IMR-90 (cell line): Measurements from ENCODE around the gene SNX15. TPM values are rescaled to one million over a fixed set of nuclear protein-coding genes. Genes with fewer than 3 reads are reported as not detected.

Experiments used
- ATAC-seq: fragments of 200-7000 bp; cut with Tn5 transposase; 2 replicates; pipeline ENCODE4 v1.9.1; 2020; ENCODE audit warnings: low read depth, mild to moderate bottlenecking, moderate library complexity
- BruUV-seq: library from RNA; stranded (reverse); fragments of 400-500 nt; replicated peaks from 2 replicates; lab custom pipeline; 2021; lab: Mats Ljungman, UMichigan
- CTCF ChIA-PET: fragments of 300-600 bp; formaldehyde crosslinking; extraction: SDS; loops from one replicate; lab custom pipeline; 2021; ENCODE audit warnings: antibody characterized with exemption; lab: Yijun Ruan, JAX
- POLR2A ChIA-PET: fragments of 300-600 bp; sonication (Branson Sonifier 250); formaldehyde crosslinking; loops from one replicate; lab custom pipeline; 2022; ENCODE audit warnings: antibody characterized with exemption; ENCODE audit not compliant: unreplicated experiment; lab: Charles Lee
- DNase-seq: peaks from one replicate; pipeline ENCODE4 v3.0.0; 2013
- H2AFZ ChIP-seq: replicated peaks from 2 replicates; pipeline ENCODE3; 2013; ENCODE audit warnings: low read length, mild to moderate bottlenecking; ENCODE audit not compliant: poor library complexity
- H2AK5ac ChIP-seq: 2 replicates; pipeline ENCODE4 v1.6.1; 2013; ENCODE audit warnings: low read depth, low read length, inconsistent platforms
- H2AK9ac ChIP-seq: replicated peaks from 2 replicates; pipeline ENCODE3; 2013; ENCODE audit warnings: mild to moderate bottlenecking, low read depth, low read length, moderate library complexity; ENCODE audit not compliant: poor library complexity
- H2BK120ac ChIP-seq: 2 replicates; pipeline ENCODE4 v1.6.1; 2013; ENCODE audit warnings: low read depth, low read length, inconsistent platforms
- H2BK15ac ChIP-seq: 3 replicates; pipeline ENCODE4 v1.6.1; 2013; ENCODE audit warnings: low read depth, low read length, inconsistent platforms
- H2BK20ac ChIP-seq: 2 replicates; pipeline ENCODE4 v1.6.1; 2013; ENCODE audit warnings: low read depth, mild to moderate bottlenecking, inconsistent platforms, low read length, moderate library complexity
- H2BK5ac ChIP-seq: 2 replicates; pipeline ENCODE4 v1.6.1; 2013; ENCODE audit warnings: mild to moderate bottlenecking, low read depth, low read length, inconsistent platforms; ENCODE audit not compliant: poor library complexity, severe bottlenecking
- H3K14ac ChIP-seq: replicated peaks from 2 replicates; pipeline ENCODE4 v1.6.1; 2013; ENCODE audit warnings: low read depth, low read length, inconsistent platforms
- H3K18ac ChIP-seq: 2 replicates; pipeline ENCODE4 v1.6.1; 2013; ENCODE audit warnings: low read depth, low read length, control low read depth
- H3K23ac ChIP-seq: 2 replicates; pipeline ENCODE4 v1.6.1; 2013; ENCODE audit warnings: low read depth, low read length, inconsistent platforms
- H3K27ac ChIP-seq: 2 replicates; pipeline ENCODE4 v1.5.1; 2013; ENCODE audit warnings: mild to moderate bottlenecking, control low read depth, low read length; ENCODE audit not compliant: insufficient read depth
- H3K27me3 ChIP-seq: 2 replicates; pipeline ENCODE4 v1.6.1; 2013; ENCODE audit warnings: low read length; ENCODE audit not compliant: control insufficient read depth, insufficient read depth
- H3K36me3 ChIP-seq: 2 replicates; pipeline ENCODE4 v1.6.1; 2013; ENCODE audit warnings: low read length, mixed read lengths; ENCODE audit not compliant: control insufficient read depth, insufficient read depth
- H3K4ac ChIP-seq: 2 replicates; pipeline ENCODE4 v1.6.1; 2013; ENCODE audit warnings: low read depth, low read length, inconsistent platforms
- H3K4me1 ChIP-seq: 2 replicates; pipeline ENCODE4 v1.6.1; 2013; ENCODE audit warnings: low read length, mixed read lengths; ENCODE audit not compliant: control insufficient read depth, insufficient read depth
- H3K4me2 ChIP-seq: 2 replicates; pipeline ENCODE4 v1.6.1; 2013; ENCODE audit warnings: low read depth, mild to moderate bottlenecking, control low read depth, low read length, moderate library complexity
- H3K4me3 ChIP-seq: 2 replicates; pipeline ENCODE4 v1.5.1; 2013; ENCODE audit warnings: low read depth, mild to moderate bottlenecking, control low read depth, low read length, moderate library complexity; ENCODE audit not compliant: insufficient read depth
- H3K56ac ChIP-seq: 2 replicates; pipeline ENCODE4 v1.6.1; 2013; ENCODE audit warnings: low read length, inconsistent platforms; ENCODE audit not compliant: insufficient read depth; ENCODE audit errors: extremely low read depth
- H3K79me1 ChIP-seq, 2 experiments: 2 replicates each; pipeline ENCODE4 v1.6.1; 2013; ENCODE audit warnings: low read length in 2 of 2, inconsistent platforms in 1 of 2, low read depth in 1 of 2
- H3K9ac ChIP-seq: 2 replicates; pipeline ENCODE4 v1.6.1; 2013; ENCODE audit warnings: low read depth, low read length, control low read depth
- H3K9me1 ChIP-seq: 2 replicates; pipeline ENCODE4 v1.6.1; 2013; ENCODE audit warnings: low read length, inconsistent platforms; ENCODE audit not compliant: insufficient read depth
- H3K9me3 ChIP-seq: 2 replicates; pipeline ENCODE4 v1.6.1; 2013; ENCODE audit warnings: low read length; ENCODE audit not compliant: control insufficient read depth, insufficient read depth
- H4K20me1 ChIP-seq: 2 replicates; pipeline ENCODE4 v1.6.1; 2013; ENCODE audit warnings: low read length, inconsistent platforms; ENCODE audit not compliant: insufficient read depth
- H4K5ac ChIP-seq: 2 replicates; pipeline ENCODE4 v1.6.1; 2013; ENCODE audit warnings: mild to moderate bottlenecking, low read depth, low read length, control low read depth
- H4K8ac ChIP-seq, 2 experiments: 2 replicates each; pipeline ENCODE4 v1.6.1; 2013; ENCODE audit warnings: low read depth in 2 of 2, low read length in 2 of 2, control low read depth in 1 of 2, inconsistent platforms in 1 of 2
- H4K91ac ChIP-seq: 2 replicates; pipeline ENCODE4 v1.6.1; 2013; ENCODE audit warnings: low read depth, low read length, inconsistent platforms; ENCODE audit not compliant: insufficient read depth
- BHLHE40 ChIP-seq: fragments of 150-350 bp; IDR thresholded peaks from 2 replicates; pipeline ENCODE4 v1.6.1; 2016; ENCODE audit warnings: mild to moderate bottlenecking, low read depth, low read length
- CEBPB ChIP-seq: IDR thresholded peaks from 2 replicates; pipeline ENCODE4 v1.6.1; 2012; ENCODE audit warnings: low read depth, low read length, improper control_type of control experiment
- CTCF ChIP-seq: conservative IDR thresholded peaks from 2 replicates; pipeline ENCODE4 v1.5.1; 2012; ENCODE audit warnings: mild to moderate bottlenecking, low read depth, low read length, improper control_type of control experiment
- ELK1 ChIP-seq: fragments of 150-350 bp; IDR thresholded peaks from 2 replicates; pipeline ENCODE4 v1.6.1; 2016; ENCODE audit warnings: low read depth, mild to moderate bottlenecking, low read length, moderate library complexity, borderline replicate concordance
- FOS ChIP-seq: fragments of 150-350 bp; IDR thresholded peaks from 2 replicates; pipeline ENCODE4 v1.6.1; 2016; ENCODE audit warnings: low read depth, low read length
- MAZ ChIP-seq: IDR thresholded peaks from 2 replicates; pipeline ENCODE4 v1.6.1; 2012; ENCODE audit warnings: low read depth, mild to moderate bottlenecking, low read length, improper control_type of control experiment, moderate library complexity, borderline replicate concordance
- MXI1 ChIP-seq: IDR thresholded peaks from 2 replicates; pipeline ENCODE4 v1.6.1; 2012; ENCODE audit warnings: low read depth, mild to moderate bottlenecking, low read length, moderate library complexity, borderline replicate concordance
- NFE2L2 ChIP-seq: fragments of 150-350 bp; IDR thresholded peaks from 2 replicates; pipeline ENCODE4 v1.6.1; 2016; ENCODE audit warnings: low read depth, mild to moderate bottlenecking, low read length
- POLR2A ChIP-seq: IDR thresholded peaks from 2 replicates; pipeline ENCODE4 v1.6.1; 2012; ENCODE audit warnings: mild to moderate bottlenecking, low read depth, low read length
- RAD21 ChIP-seq: IDR thresholded peaks from 2 replicates; pipeline ENCODE4 v1.6.1; 2012; ENCODE audit warnings: low read length, improper control_type of control experiment
- RFX5 ChIP-seq: IDR thresholded peaks from 2 replicates; pipeline ENCODE4 v1.8.0; 2012; ENCODE audit warnings: low read depth, mild to moderate bottlenecking, low read length, moderate library complexity
- SMC3 ChIP-seq: fragments of 150-350 bp; IDR thresholded peaks from 2 replicates; pipeline ENCODE4 v1.6.1; 2016; ENCODE audit warnings: low read depth, mild to moderate bottlenecking, antibody characterized with exemption, low read length, moderate library complexity
- WGBS, 2 experiments: methylation state at CpG; one replicate each; pipeline versions ENCODE4 v1.1.5 to v1.1.7; 2013; ENCODE audit warnings: missing lambda C conversion rate in 2 of 2; ENCODE audit not compliant: insufficient read length in 1 of 2; ENCODE audit errors: extremely low coverage in 2 of 2; 5-methylcytosine and 5-hydroxymethylcytosine counted together
- dilution Hi-C: fragments of 300-500 bp; cut with HindIII; formaldehyde crosslinking; loops from one replicate; pipeline ENCODE4 v1.14.3; 2018; ENCODE audit warnings: low sequenced_read_pairs; ENCODE audit not compliant: unreplicated experiment
- in situ Hi-C: fragments of 300-500 bp; cut with MboI; formaldehyde crosslinking; loops from 3 replicates; pipeline ENCODE4 v1.14.3; 2019; ENCODE audit warnings: low sequenced_read_pairs, inconsistent platforms, mixed read lengths
- intact Hi-C: fragments of 100-400 bp; cut with micrococcal nuclease; formaldehyde crosslinking; loops from 2 replicates; pipeline ENCODE4 v1.10.0; 2022
- polyA plus RNA-seq, 3 experiments: library from polyadenylated mRNA; depleted of rRNA; stranded (reverse); fragments of >200 nt; gene quantifications; 2 replicates each; pipeline ENCODE4 v1.2.3, GENCODE V29; 2012; ENCODE audit warnings: low replicate concordance in 1 of 3
- total RNA-seq: library from RNA; depleted of rRNA; stranded (reverse); fragments of >200 nt; gene quantifications from 2 replicates; pipeline ENCODE4 v1.2.3, GENCODE V29; 2012

Gene SNX15
- total and polyA plus RNA-seq, 2 of the 4 experiments (the other 2 are of a cell fraction): 9.0 to 16.3 TPM

GRCh38 chr11:65013130-65013887 is 13.9 kb upstream of the SNX15 start:
- Histone ChIP-seq H4K8ac (peak overlapping the region; percentile 97 to 98), H3K4me2 (peak overlapping the region; percentile 66), H2BK5ac (peak overlapping the region; percentile 81), H4K20me1 (no peaks in the 10 kb centered on the region), H3K4me3 (peak overlapping the region; percentile 57), H3K9ac (peak overlapping the region; percentile 74), H3K27ac (peak overlapping the region; percentile 83), H3K18ac (peak overlapping the region; percentile 46), H2BK120ac (peak overlapping the region; percentile 87), H3K9me3 (no peaks in the 10 kb centered on the region), H3K4ac (peak overlapping the region; percentile 86), H3K4me1 (peaks cover 5% of the 10 kb centered on the region), H2BK15ac (peak overlapping the region; percentile 66; the same call in 2 of the 3 replicates), H3K79me1 (peaks cover 15 to 39% of the 10 kb centered on the region in 2 experiments), H3K56ac (peak overlapping the region; percentile 82), H3K36me3 (no peaks in the 10 kb centered on the region), H3K23ac (peak overlapping the region; percentile 77), H2BK20ac (no peak overlapping the region), H2AK5ac (peak overlapping the region; percentile 99), H3K27me3 (no peaks in the 10 kb centered on the region), H2AK9ac (peak overlapping the region; percentile 98), H4K5ac (peak overlapping the region; percentile 85), H4K91ac (peak overlapping the region; percentile 91), H3K9me1 (peaks cover 15% of the 10 kb centered on the region), H3K14ac (peak overlapping the region; percentile 94), H2AFZ (peak overlapping the region; percentile 98)
- POLR2A ChIA-PET: interaction anchor here (0.7 kb wide), 1 partner anchor 211 kb away, joined by 14 read pairs; no protein-coding TSS in a partner anchor
- no TSS peak for BruUV-seq
- TF ChIP-seq ELK1 (no peak), FOS (no peak), POLR2A (peak; percentile 70), BHLHE40 (no peak), NFE2L2 (0 out of 2 replicates have a peak, but pooled peaks have one; percentile 16), SMC3 (peak; percentile 53), RAD21 (peak; percentile 69), RFX5 (no peak), CTCF (peak; percentile 87), MAZ (peak; percentile 85), MXI1 (peak; percentile 25; the same call in 1 of the 2 replicates), CEBPB (no peak)
- CTCF ChIA-PET: interaction anchor here (0.5 to 1.6 kb wide), 4 partner anchors 11 to 236 kb away, joined by 3 to 5 read pairs (median 3); no protein-coding TSS in a partner anchor
- peak; percentile 91 for ATAC-seq
- in situ Hi-C loops (no loop called here), intact Hi-C loops (loop anchor here (2.0 kb wide), 1 partner anchor 103 kb away; the partner anchor contains the start of gene ZNHIT2), dilution Hi-C loops (no loop called here)
- 31% methylated on average over 2 of the region's 22 CpGs; no CpG with 5 or more reads in 1 of the 2 experiments for WGBS, 2 experiments
- DNase-seq: peak; percentile 82
